Muscle layer of duodenum (tissue), 2 donors: Measurements from ENCODE around the gene CRIP1.

Experiments used
- H3K27ac ChIP-seq: one replicate; pipeline ENCODE4 v1.7.0; 2013; ENCODE audit warnings: mild to moderate bottlenecking, low read length
- H3K27me3 ChIP-seq: one replicate; pipeline ENCODE4 v1.7.0; 2013; ENCODE audit warnings: low read depth, mild to moderate bottlenecking, control low read depth, low read length
- H3K36me3 ChIP-seq, 2 donors: one replicate each; pipeline ENCODE4 v1.7.0; 2013; ENCODE audit warnings: low read length in 2 of 2, control low read depth in 1 of 2, mild to moderate bottlenecking in 1 of 2; ENCODE audit not compliant: insufficient read depth in 2 of 2, control insufficient read depth in 1 of 2
- H3K4me1 ChIP-seq, 2 donors: one replicate each; pipeline ENCODE4 v1.7.0; 2013; ENCODE audit warnings: low read length in 2 of 2, mild to moderate bottlenecking in 2 of 2, control low read depth in 1 of 2, moderate library complexity in 1 of 2; ENCODE audit not compliant: insufficient read depth in 2 of 2, control insufficient read depth in 1 of 2
- H3K4me3 ChIP-seq, 2 donors: one replicate each; pipeline ENCODE4 v1.7.0; 2013; ENCODE audit warnings: low read length in 2 of 2, low read depth in 1 of 2, mild to moderate bottlenecking in 1 of 2
- H3K9me3 ChIP-seq, 2 donors: one replicate each; pipeline ENCODE4 v1.7.0; 2013; ENCODE audit warnings: low read length in 2 of 2, control low read depth in 1 of 2, mild to moderate bottlenecking in 1 of 2; ENCODE audit not compliant: control insufficient read depth in 1 of 2
- donor health status: healthy.

Gene CRIP1, protein sequence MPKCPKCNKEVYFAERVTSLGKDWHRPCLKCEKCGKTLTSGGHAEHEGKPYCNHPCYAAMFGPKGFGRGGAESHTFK

DNA sequence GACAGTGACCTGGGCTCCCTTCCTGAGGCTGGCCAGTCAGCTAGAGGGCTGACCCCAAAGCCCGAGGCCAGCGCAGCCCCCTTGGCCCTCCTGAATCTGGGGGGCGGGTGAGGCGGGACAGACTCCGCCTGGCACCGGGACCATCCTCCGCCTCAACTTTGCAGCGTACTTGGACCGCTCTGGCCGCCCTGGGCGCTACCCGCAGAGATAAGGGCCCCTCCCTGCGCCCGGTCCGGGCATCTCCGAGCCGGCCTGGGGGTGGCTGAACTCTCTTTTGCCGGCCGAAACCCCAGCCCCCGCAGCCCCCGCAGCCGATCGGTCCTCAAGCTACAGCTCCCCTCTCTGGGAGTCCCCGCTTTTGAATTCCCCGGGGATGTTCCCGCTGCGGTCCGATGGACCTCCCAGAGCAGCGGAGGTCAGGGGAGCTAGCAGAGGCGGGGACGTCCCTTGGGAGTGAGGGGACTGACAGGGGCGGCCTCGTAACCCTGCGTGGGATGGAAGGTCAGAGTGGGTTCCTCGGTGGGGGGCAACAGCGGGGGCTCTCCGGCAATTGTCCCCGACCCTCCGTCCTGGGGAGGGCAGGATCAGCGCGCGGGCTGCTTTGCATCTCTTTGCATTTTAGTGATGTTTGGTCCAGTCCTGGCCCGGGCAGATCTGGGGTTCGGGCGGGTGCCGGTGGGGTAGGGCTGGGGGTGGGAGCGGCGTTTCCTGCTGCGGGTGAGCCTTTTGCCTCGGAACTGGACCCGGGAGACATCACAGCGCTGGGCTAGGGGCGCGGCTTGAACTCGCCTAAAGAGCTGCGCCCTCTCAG is at the start of gene CRIP1:
CRIP1 (plus strand) TSS at position 724 of the 811 bp plus-strand sequence. CDS start 374 bp downstream, outside the sequence.
- Histone ChIP-seq H3K36me3 (peaks cover 0 to 4% of the 10 kb centered on the region in 2 donors), H3K4me3 (peak within 1 kb of the TSS; percentile 50 to 70), H3K27ac (no peak within 1 kb of the TSS), H3K27me3 (no peaks in the 10 kb centered on the region), H3K4me1 (peaks cover 10 to 76% of the 10 kb centered on the region in 2 donors), H3K9me3 (no peaks in the 10 kb centered on the region)

DNA sequence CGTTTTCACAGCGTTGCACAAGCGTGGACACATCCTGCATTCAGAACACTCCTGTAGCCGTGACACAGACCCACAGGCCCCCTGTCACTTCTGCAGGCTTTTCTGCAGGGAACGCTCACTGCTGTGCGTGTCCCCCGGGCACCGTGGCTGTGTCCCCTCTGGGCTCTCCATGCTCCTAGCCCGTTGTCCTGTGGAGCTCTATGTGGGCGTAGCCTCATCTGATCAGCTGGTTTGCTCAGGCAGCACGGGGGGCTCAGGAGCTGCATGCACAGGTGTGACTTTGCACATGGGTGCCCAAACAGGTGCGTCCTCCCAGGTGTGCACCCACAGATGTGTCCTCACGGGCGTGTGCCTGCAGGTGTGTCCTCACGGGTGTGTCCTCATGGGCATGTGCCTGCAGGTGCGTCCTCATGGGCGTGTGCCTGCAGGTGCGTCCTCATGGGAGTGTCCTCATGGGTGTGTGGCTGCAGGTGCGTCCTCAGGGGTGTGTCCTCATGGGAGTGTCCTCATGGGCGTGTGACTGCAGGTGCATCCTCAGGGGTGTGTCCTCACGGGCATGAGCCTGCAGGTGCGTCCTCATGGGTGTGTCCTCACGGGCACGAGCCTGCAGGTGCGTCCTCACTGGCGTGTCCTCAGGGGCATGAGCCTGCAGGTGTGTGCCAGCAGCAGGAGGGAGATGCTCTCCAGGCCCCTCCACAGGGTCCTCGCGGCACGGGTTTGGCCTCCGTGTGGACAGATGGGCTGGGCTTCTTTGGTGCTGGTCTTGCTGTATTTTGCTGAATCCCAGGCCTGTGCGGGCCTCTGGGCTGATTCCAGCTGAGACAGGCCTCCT is 49.6 kb upstream of the CRIP1 start:
- Histone ChIP-seq H3K4me1 (peaks cover 0 to 8% of the 10 kb centered on the region in 2 donors), H3K27me3 (no peaks in the 10 kb centered on the region), H3K36me3 (peaks cover 0 to 7% of the 10 kb centered on the region in 2 donors), H3K4me3 (no peak overlapping the region), H3K27ac (no peak overlapping the region), H3K9me3 (no peaks in the 10 kb centered on the region)

DNA sequence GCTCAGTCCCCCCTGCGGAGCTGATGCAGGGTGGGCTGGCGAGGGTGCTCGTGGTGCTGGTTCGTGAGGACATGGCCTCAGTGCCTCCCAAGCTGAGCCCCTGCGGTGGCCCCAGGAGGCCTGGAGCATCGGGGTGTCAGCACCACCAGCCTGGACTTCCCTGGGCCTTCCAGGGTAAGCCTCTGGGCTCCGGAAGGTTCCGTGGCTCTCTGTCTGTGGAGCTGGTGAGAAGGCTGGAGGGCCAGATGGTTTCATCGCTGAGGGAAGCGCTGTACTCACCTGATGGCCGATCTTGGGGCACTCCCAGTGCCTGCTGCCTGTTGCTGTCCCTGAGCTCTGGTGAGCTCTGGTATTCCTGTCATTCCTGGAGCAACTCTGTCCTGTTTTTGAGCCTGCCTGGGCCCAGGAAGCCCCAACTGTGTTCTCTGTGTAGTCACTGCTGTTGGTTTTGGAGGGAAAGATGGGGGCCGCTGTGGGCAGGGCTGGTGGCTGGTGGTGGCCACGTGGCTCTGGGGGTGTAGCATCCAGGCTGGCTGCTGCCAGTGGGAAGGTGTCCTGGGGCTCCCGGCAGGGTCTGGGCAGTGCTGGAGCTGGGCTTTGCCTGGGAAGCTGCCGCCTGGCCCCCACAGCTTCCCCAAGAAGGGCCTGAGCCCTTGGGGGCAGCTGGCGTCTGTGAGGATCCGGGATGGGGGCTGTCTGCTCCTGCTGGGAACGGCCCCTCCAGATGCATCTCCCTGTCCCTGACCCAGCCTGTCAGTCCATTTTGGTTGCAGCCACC is 48.8 kb upstream of the CRIP1 start:
- H3K4me1 ChIP-seq, result peaks cover 0 to 8% of the 10 kb centered on the region in 2 donors
- H3K4me3 ChIP-seq, result no peak overlapping the region
- H3K9me3 ChIP-seq, result no peaks in the 10 kb centered on the region
- H3K36me3 ChIP-seq, result peaks cover 0 to 15% of the 10 kb centered on the region in 2 donors
- no peaks in the 10 kb centered on the region for H3K27me3 ChIP-seq
- H3K27ac ChIP-seq, result no peak overlapping the region

DNA sequence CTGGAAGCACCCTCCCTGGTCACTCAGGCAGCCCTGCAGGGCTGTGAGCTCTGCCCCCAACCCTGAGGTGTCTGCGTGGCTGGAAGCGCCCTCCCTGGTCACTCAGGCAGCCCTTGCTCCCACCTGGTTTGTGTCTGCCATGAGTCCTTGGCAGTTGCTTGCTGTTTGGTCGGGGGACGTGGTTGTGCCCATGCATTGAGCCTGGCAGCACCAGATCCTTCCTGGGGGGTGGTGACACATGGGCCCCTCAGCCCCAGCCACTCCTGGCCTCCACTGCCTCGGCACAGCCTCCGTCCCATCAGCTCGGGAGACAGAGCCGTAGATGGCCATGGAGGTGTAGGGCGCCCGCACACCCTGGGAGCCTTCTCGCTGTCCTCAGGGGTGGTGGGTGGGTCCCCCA is 47.5 kb upstream of the CRIP1 start:
- Histone ChIP-seq H3K4me3 (no peak overlapping the region), H3K27me3 (no peaks in the 10 kb centered on the region), H3K27ac (no peak overlapping the region), H3K36me3 (peaks cover 0 to 19% of the 10 kb centered on the region in 2 donors), H3K9me3 (no peaks in the 10 kb centered on the region), H3K4me1 (peaks cover 0 to 8% of the 10 kb centered on the region in 2 donors)

DNA sequence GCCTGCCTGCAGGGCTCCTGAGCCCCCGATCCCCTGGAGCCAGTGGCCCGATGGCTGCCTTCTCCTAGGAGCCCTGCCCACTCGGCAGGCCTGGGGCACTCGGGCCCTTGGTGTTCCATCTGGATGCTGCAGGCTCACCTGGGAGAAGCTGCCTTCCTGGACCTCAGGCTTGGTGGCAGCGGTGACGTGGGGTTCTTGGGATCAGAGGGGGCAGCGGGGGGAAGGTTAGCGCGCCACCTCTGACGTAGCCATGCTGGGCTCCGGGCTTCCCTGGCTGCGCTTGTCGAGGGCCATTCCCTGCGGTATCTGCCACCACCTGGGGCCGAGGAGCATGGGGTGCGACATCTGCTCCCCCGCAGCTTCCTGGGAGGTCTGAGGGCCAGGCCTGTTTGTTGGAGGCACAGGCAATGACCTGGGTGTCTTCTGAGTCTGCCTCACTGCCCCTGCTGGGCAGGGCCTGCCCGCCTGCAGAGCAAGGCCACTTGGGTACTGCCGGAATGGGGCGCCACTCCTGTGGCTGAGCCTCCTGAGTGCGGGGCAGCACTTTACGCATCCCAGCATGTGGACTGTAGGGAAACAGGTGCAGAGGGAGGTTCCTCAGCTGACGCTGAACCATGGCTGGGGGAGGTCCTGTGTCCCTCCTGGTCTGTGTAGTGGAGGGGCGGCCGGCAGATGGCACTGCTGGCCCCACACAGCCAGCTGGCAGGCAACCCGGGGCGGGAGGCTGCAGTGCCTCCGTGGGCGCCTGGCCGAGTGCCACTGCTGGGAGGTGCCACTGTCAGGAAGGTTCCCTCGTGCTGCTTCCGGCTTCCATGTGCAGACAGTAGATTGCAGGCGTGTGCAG is 46.8 kb upstream of the CRIP1 start:
- H3K9me3 ChIP-seq, result no peaks in the 10 kb centered on the region
- peaks cover 0 to 19% of the 10 kb centered on the region in 2 donors for H3K36me3 ChIP-seq
- H3K4me3 ChIP-seq, result no peak overlapping the region

DNA sequence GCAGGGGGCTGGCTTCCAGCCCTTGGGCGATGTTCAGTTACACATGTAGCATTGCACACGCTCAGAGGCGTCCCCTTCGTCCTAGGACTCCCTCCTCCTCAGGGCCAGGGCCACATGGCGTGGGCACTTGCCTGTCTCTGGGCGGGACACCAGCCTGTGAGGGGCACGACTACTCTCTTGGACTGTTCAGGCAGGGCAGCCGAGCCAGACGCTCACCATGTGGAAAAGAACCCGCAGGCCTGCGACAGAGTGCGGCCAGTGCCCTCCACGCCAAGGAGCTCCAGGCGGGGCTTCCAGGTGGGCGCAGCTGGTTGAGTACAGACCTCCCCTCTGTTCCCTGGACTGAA is 46.2 kb upstream of the CRIP1 start:
- H3K9me3 ChIP-seq, result no peaks in the 10 kb centered on the region
- no peak overlapping the region for H3K4me3 ChIP-seq
- H3K4me1 ChIP-seq, result peaks cover 0 to 8% of the 10 kb centered on the region in 2 donors
- peaks cover 0 to 19% of the 10 kb centered on the region in 2 donors for H3K36me3 ChIP-seq
- H3K27ac ChIP-seq, result no peak overlapping the region
- no peaks in the 10 kb centered on the region for H3K27me3 ChIP-seq

More for the DNA sequence above, 46.8 kb upstream of the CRIP1 start:
- no peaks in the 10 kb centered on the region for H3K27me3 ChIP-seq
- no peak overlapping the region for H3K27ac ChIP-seq
- peaks cover 0 to 8% of the 10 kb centered on the region in 2 donors for H3K4me1 ChIP-seq

DNA sequence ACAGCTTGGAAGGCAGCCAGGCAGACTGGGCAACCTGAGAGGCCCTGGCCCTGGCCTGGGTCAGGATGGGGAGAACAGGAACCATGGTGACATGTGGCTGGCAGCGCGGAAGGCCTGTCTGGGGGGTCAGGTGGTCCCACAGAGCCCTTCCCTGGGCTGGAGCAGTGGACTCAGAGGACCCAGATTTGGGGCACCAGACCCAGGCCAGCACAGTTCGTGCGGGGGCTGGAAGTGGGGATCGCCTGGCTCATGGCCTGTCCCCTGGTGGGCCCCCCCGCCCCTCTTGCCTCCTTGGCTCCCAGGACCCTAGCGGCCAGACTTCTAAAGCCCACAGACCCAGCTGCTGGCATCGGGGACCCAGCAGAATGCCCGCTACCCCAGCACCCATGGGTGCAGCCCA is 45.7 kb upstream of the CRIP1 start:
- H3K36me3 ChIP-seq, result peaks cover 0 to 19% of the 10 kb centered on the region in 2 donors
- H3K9me3 ChIP-seq, result no peaks in the 10 kb centered on the region

DNA sequence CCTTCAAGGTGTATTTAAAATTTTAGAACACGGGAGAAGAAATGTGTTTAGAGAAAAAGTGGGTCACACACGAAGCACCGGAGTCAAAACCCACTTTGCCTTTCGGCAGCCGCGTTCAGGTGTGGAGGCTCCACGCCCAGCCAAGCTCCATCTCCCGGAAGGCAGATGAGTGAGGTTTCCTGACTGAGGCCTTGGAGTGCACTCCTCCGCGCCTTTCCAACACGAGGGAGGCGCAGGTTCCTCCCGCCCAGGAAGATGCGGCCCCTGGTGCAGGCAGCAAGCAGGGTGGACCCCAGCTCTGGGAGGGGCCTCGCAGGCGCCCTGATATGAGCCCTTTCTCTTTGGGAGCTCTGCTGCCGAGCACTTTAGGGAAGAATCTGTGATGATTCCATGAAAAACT is 44.6 kb upstream of the CRIP1 start:
- no peak overlapping the region for H3K4me3 ChIP-seq
- peaks cover 0 to 8% of the 10 kb centered on the region in 2 donors for H3K4me1 ChIP-seq
- peaks cover 0 to 19% of the 10 kb centered on the region in 2 donors for H3K36me3 ChIP-seq
- no peaks in the 10 kb centered on the region for H3K27me3 ChIP-seq
- no peak overlapping the region for H3K27ac ChIP-seq
- H3K9me3 ChIP-seq, result no peaks in the 10 kb centered on the region

More for the DNA sequence above, 45.7 kb upstream of the CRIP1 start:
- no peak overlapping the region for H3K27ac ChIP-seq
- H3K4me3 ChIP-seq, result no peak overlapping the region
- peaks cover 0 to 8% of the 10 kb centered on the region in 2 donors for H3K4me1 ChIP-seq
- H3K27me3 ChIP-seq, result no peaks in the 10 kb centered on the region

DNA sequence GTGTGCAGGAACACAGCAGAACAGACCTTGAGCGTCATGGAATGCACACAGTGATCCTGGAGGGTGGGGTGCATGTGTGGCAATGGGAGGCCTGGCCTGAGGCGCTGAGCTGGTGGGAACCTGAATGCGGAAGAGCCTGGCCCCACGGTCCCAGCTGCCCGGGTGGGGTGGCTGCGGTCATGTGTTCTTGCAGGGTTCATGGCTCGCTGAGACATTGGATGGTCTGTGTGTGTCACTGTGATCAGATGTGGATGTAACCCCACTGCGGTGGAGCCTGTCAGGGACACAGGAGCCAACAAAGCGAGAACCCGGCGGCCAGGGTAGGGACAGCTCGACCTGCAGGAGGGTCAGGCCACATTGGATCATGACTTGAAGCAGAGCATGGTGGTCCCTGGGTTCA is 43.9 kb upstream of the CRIP1 start:
- Histone ChIP-seq H3K4me3 (no peak overlapping the region), H3K27ac (no peak overlapping the region), H3K9me3 (no peaks in the 10 kb centered on the region), H3K36me3 (peaks cover 0 to 19% of the 10 kb centered on the region in 2 donors), H3K27me3 (no peaks in the 10 kb centered on the region), H3K4me1 (peaks cover 0 to 4% of the 10 kb centered on the region in 2 donors)

DNA sequence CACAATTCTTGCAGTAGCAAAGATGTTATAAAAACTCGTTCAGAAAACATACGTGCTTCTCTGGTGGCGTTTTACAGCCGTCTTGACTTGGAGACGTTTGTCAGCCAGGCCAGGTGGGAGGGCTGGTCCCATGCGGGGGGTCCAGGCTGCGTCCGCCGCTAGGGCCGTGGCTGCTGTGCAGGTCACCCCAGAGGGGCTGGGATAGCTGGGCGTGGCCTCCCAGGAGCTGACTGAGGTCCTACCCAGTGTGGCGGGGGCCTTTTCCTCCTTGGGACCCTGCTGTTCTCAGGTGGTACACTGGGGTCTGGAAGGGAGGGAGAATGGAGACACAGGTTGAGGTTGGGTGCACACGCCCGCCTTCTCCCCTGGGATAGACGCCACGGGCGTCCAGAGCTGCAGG is 41.8 kb upstream of the CRIP1 start:
- Histone ChIP-seq H3K9me3 (no peaks in the 10 kb centered on the region), H3K4me3 (no peak overlapping the region), H3K36me3 (peaks cover 0 to 20% of the 10 kb centered on the region in 2 donors), H3K27ac (no peak overlapping the region), H3K27me3 (no peaks in the 10 kb centered on the region), H3K4me1 (peaks cover 0 to 11% of the 10 kb centered on the region in 2 donors)
